Measurements from ENCODE around the gene PATJ.

The PATJ gene

GRCh38 chr1:61742620-61743430 is 545 bp downstream of the PATJ start:
- no peak for TF ChIP-seq CTCF (IDR thresholded peaks at IDR 0.05; ENCODE audit: insufficient read depth, low read depth, low read length, missing control alignments)
- peak overlapping the region; percentile 77 for H3K4me3 ChIP-seq (ENCODE audit: low read length)
- DNase-seq (ENCODE audit: low read depth), result peak; percentile 49

DNA sequence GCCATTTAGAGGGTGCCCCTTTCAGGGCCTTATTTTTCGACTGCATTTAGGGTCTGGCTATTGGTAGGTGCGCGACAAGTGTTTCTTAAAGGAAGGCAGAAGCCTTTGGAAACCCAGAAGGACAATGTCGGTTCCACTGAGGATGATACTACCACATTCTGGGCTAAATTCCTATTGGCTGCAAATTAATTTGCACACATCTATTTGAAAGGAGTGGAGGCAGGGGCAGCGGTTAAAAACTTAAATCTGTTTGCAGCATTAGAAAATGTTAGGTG is 1.1 kb downstream of the PATJ start:
- H3K4me3 ChIP-seq (ENCODE audit: low read length), result peak overlapping the region; percentile 77
- no peak for TF ChIP-seq CTCF (IDR thresholded peaks at IDR 0.05; ENCODE audit: insufficient read depth, low read depth, low read length, missing control alignments)
- no peak for DNase-seq (ENCODE audit: low read depth)

DNA sequence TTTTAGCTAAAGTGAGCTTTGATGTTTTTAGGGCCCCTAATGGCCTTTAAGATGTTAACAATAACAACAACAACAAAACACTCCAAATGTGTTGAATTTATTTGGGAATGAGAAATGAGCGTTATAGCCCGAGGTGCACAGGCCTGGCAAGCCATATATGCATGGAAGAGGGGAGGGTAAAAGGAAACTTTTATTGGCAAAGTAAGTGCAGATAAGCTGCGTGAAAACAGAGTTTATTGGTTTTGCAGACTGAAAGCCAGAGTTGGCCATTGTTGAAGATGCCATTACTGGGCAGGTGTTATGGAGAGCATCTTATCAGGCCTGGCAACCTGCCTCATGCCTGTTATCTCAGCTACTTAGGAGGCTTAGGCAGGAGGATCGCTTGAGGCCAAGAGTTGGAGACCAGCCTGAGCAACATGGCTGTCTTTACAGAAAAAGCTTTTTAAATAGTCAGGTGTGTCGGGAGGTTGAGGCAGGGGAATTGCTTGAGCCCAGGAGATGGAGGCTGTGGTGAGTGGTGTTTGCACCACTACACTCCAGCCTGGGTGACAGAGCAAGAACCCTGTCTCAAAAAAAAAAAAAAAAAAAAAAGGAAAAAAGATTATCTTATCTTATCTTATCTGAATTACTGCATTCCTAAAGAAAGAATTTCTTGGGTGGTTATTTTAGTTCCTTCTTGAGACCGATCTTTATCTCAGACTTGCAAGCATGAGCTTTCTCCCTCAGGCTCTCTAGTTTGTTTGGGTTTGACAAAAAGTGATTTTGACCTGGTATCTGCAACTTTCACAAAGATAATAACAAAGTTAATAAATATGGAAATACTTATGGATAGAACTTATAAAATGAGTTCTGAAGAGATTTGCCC is 1.7 kb downstream of the PATJ start:
- H3K4me3 ChIP-seq (ENCODE audit: low read length), result peak overlapping the region; percentile 77
- TF ChIP-seq CTCF (IDR thresholded peaks at IDR 0.05; ENCODE audit: insufficient read depth, low read depth, low read length, missing control alignments), result no peak

GRCh38 chr1:61746813-61747212 is 4.5 kb downstream of the PATJ start:
- H3K4me3 ChIP-seq (ENCODE audit: low read length), result no peak overlapping the region
- peak; percentile 30 for DNase-seq (ENCODE audit: low read depth)
- TF ChIP-seq CTCF (IDR thresholded peaks at IDR 0.05; ENCODE audit: insufficient read depth, low read depth, low read length, missing control alignments), result no peak

More for the DNA sequence above, 1.7 kb downstream of the PATJ start:
- DNase-seq (ENCODE audit: low read depth), result no peak

DNA sequence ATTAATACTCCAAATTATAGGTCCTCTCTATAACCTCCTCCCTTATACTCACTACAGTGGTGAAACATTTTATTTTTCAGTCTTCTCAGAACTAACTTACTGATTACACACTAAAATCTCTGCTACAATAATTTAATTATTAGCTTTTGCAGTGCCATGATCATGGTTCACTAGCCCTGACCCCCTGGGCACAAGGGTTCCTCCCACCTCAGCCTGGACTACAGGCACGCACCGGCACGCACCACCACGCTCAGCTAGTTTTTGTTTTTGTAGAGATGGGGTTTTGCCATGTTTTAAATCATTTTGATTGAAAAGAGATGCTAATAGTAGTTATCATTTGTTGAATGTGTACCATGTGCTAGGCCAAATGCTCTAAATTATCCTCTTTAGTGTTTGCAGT is 6.3 kb downstream of the PATJ start:
- TF ChIP-seq CTCF (IDR thresholded peaks at IDR 0.05; ENCODE audit: insufficient read depth, low read depth, low read length, missing control alignments), result no peak
- no peak overlapping the region for H3K4me3 ChIP-seq (ENCODE audit: low read length)
- no peak for DNase-seq (ENCODE audit: low read depth)

- no peak for TF ChIP-seq CTCF (IDR thresholded peaks at IDR 0.05; ENCODE audit: insufficient read depth, low read depth, low read length, missing control alignments)
- no peak for DNase-seq (ENCODE audit: low read depth)
- no peak overlapping the region for H3K4me3 ChIP-seq (ENCODE audit: low read length)
Observed at GRCh38 chr1:61749574-61749973, 7.3 kb downstream of the PATJ start.

Measured in epithelial cell of esophagus (primary cell).